RWPE1 (cell line): ENCODE measurements around the gene HECW1.

ENCODE experiments used
- CTCF ChIA-PET: fragments of 350-600 bp; sonication (Branson Sonifier 250); formaldehyde crosslinking; extraction: SDS; loops from one replicate; lab custom pipeline; 2021; lab: Yijun Ruan, JAX
- POLR2A ChIA-PET: fragments of 400-600 bp; formaldehyde crosslinking; extraction: SDS; loops from one replicate; lab custom pipeline; 2020; ENCODE audit warnings: antibody characterized with exemption; ENCODE audit not compliant: low non-redundant PET; lab: Yijun Ruan, JAX
- DNase-seq: peaks from one replicate; pipeline ENCODE4 v3.0.0; 2012; ENCODE audit warnings: low spot score
- H3K27ac ChIP-seq: fragments of 450-650 bp; 2 replicates; pipeline ENCODE4 v1.5.1; 2017
- TF ChIP-seq, protein P1 (sequence below): fragments of 450-650 bp; conservative IDR thresholded peaks from 2 replicates; pipeline ENCODE4 v1.5.1; 2017; ENCODE audit warnings: low read depth, mild to moderate bottlenecking

HECW1 gene

DNA sequence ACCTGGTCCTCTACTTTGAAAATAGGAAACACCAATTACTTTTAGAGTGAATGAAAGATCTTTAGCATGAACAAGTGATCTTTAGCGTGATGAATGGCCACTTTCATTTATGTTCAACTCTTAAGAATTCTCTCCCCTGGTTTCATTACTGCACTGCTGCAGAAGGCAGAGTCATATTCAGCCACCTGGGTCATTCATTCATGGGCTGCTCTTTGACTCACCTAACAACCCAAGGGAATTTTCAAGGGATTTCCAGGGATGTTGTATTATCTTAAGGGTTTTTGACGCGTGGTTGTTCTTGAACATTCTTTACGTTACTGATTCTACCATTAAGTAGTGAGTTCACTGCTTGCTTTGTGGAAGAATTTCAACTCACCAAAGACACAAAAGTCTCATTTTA is 383.1 kb downstream of the HECW1 start:
- no peak for DNase-seq
- H3K27ac ChIP-seq, result no peak overlapping the region
- ChIA-PET CTCF (interaction anchor here (0.6 kb wide), 2 partner anchors 298 to 360 kb away, joined by 3 read pairs; no protein-coding TSS in a partner anchor), POLR2A (no interaction called here)
- TF ChIP-seq, protein P1, sequence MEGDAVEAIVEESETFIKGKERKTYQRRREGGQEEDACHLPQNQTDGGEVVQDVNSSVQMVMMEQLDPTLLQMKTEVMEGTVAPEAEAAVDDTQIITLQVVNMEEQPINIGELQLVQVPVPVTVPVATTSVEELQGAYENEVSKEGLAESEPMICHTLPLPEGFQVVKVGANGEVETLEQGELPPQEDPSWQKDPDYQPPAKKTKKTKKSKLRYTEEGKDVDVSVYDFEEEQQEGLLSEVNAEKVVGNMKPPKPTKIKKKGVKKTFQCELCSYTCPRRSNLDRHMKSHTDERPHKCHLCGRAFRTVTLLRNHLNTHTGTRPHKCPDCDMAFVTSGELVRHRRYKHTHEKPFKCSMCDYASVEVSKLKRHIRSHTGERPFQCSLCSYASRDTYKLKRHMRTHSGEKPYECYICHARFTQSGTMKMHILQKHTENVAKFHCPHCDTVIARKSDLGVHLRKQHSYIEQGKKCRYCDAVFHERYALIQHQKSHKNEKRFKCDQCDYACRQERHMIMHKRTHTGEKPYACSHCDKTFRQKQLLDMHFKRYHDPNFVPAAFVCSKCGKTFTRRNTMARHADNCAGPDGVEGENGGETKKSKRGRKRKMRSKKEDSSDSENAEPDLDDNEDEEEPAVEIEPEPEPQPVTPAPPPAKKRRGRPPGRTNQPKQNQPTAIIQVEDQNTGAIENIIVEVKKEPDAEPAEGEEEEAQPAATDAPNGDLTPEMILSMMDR, result no peak

DNA sequence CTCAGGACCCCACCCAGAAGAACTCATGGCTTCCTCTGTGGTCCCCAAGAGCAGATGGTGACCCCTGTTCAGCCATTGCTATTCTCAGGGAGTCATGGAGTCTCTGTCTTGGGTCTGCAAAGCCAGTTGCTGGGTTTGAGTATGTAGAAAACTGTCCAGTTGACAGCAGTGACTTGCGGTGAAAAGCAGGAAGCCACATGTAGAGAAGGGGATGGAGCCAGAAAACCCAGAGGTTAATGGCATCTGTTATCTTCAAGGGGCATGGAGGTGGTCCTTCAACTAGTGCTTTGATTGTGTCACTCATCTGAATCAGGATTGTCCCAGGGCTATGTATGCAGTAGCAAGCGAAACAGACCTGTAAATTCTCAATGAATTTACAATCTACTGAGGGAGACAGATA is 384.1 kb downstream of the HECW1 start:
- TF ChIP-seq, protein P1, result no peak
- POLR2A ChIA-PET, result no interaction called here
- CTCF ChIA-PET, result no interaction called here

DNA sequence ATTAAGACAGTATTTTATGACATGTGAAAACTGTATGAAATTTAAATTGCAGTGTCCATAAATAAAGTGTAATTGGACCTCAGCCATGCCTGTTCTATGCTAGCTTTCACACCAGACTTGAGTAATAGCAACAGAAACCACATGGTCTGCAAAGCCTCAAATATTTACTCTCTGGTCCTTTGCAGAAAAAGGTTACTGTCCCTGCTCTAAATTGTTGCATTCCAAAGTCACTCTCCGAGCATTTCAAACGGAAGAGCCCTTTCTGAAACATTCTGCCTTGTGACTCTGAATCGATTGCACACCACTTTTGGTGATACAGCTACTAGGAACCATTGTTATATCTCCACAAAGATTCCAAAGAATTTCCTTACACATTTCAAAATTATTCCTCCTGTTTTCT is 389.4 kb downstream of the HECW1 start:
- CTCF ChIA-PET, result no interaction called here
- DNase-seq, result no peak
- POLR2A ChIA-PET, result no interaction called here
- TF ChIP-seq, protein P1, result no peak
- no peak overlapping the region for H3K27ac ChIP-seq

More for the DNA sequence above, 384.1 kb downstream of the HECW1 start:
- DNase-seq, result no peak
- H3K27ac ChIP-seq, result no peak overlapping the region

DNA sequence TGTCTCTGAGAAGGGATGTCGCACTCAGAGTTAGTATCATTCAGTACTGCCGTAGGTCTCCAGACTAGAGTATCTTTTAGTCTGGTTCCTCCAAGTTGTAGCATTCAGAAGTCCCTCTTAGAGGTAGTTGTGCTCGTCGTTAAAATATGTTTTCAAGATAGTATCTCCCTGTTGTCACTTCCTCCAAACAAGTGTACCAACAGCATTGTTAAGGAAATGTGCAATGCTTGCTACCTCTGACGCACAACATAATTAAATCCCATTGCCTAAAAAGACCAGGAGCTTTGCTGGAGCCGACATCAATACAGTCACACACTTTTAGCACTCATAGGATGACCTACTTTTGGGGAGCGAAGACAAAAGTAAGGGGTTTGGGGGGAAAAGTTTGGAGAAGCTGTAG is 390.5 kb downstream of the HECW1 start:
- no peak for DNase-seq
- POLR2A ChIA-PET, result interaction anchor here (0.7 kb wide), 1 partner anchor 9 kb away, joined by 3 read pairs; no protein-coding TSS in a partner anchor
- CTCF ChIA-PET, result interaction anchor here (0.5 to 1.0 kb wide), 2 partner anchors 79 to 94 kb away, joined by 3 read pairs; no protein-coding TSS in a partner anchor
- TF ChIP-seq, protein P1, result no peak
- no peak overlapping the region for H3K27ac ChIP-seq

DNA sequence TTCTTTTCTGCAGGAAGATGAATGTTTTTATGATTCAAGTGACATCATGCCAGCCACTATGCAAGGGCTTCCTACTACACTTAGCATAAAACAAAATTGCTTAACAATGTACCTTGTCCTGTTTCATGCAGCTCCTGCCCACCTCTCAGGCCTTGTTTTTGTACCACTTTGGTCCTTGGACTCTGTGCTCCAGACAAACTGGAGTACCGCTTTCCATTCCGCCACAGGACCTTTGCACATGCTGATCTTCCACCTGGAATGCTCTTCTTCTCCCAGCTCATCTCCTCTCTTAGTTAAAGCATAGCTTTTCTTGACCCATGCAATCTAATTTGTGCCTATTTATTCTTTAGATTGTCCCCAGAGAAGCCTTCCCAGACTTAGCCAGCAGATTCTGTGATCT is 393.0 kb downstream of the HECW1 start:
- ChIA-PET POLR2A (no interaction called here), CTCF (no interaction called here)
- no peak overlapping the region for H3K27ac ChIP-seq
- DNase-seq, result no peak
- TF ChIP-seq, protein P1, result no peak

DNA sequence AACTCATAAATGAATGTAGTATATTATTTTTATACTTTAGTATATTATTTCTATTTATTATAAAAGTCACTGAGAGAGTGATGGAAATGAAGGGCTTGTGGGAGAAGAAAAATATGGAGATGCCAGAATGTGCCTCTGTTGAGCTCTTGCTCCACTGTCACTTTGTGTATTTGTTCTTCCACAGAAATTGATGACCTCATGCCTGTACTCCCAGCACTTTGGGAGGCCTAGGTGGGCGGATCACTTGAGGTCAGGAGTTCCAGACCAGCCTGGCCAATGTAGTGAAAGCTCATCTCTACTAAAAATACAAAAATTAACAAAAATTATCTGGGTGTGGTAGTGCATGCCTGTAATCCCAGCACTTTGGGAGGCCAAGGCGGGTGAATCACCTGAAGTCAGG is 394.0 kb downstream of the HECW1 start:
- DNase-seq, result no peak
- CTCF ChIA-PET, result interaction anchor here (0.9 kb wide), 1 partner anchor 11 kb away, joined by 3 read pairs; no protein-coding TSS in a partner anchor
- POLR2A ChIA-PET, result no interaction called here
- TF ChIP-seq, protein P1, result no peak
- no peak overlapping the region for H3K27ac ChIP-seq
